Erythroblast (primary cell): ENCODE results near the gene RUBCNL.

Experiments used
- GATA1 ChIP-seq: IDR thresholded peaks from 2 replicates; pipeline ENCODE4 v1.6.1; 2011; ENCODE audit warnings: low read depth, mild to moderate bottlenecking, control low read depth, low read length, moderate library complexity
- POLR2A ChIP-seq: IDR thresholded peaks from 2 replicates; pipeline ENCODE4 v1.6.1; 2011; ENCODE audit warnings: mild to moderate bottlenecking, low read length

DNA sequence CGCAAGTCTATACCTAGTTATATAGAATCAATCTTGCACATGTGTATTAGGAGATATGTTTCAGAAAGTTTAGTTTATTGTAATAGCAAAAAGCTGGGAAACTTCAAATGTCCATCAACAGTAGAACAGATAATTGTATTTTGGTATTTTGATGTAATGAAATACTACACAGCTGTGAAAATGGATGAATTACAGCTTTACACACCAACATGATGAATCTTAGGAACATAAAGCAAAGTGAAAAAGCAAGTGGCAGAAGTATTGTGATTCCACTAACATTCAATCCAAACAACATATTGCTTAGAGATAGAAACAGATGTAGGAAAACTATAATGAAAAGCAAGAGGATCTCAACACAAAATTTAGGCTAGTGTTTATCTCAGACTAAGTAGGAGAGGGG lies 72.5 kb downstream of the RUBCNL start:
- TF ChIP-seq POLR2A (no peak), GATA1 (no peak)
